ENCODE results near the gene HOXD9. TPM values are rescaled to one million over a fixed set of nuclear protein-coding genes. Genes with fewer than 3 reads are reported as not detected.
A peak's percentile ranks its signal among the peaks of the same experiment; 100 is the strongest.

The HOXD9 gene
- total RNA-seq, 2 experiments from 2014 or later = not detected

DNA sequence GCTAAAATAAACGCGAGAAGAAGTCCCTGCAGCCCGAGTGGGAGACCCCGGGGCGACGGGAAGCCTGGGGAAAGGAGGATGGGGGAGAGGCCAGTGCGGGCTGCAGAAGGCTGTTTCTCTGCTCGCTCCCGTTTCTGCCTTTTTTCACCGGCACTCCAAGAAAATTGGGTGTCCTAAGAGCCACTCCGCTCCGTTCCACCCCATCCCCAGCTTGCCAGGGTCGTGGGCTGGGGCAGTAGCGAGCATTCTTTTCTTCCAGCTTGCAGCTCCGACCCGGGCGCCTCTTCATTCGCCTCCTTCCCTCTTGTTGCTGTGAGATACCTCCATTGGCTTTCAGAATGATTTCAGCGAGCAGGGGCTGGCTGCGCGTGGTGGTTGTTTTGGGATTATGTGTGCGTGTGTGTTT, 35.7 kb downstream of the HOXD9 start:
- Histone ChIP-seq H3K27ac (ENCODE audit: low read depth in 1 of 2, low read length in 2 of 2) (no peak overlapping the region), H3K4me3 (ENCODE audit: low read length) (no peak overlapping the region), H3K27me3 (ENCODE audit: control insufficient read depth in 1 of 2, insufficient read depth in 2 of 2, low read length in 2 of 2) (peaks cover 74 to 99% of the 10 kb centered on the region in 2 experiments), H3K4me1 (ENCODE audit: insufficient read depth, low read length) (peaks cover 22% of the 10 kb centered on the region), H3K9me3 (ENCODE audit: control insufficient read depth in 1 of 2, insufficient read depth in 1 of 2, low read length in 2 of 2) (peaks cover 0 to 62% of the 10 kb centered on the region in 2 experiments), H3K36me3 (ENCODE audit: insufficient read depth, low read length) (no peaks in the 10 kb centered on the region)
- peaks cover 93% of the 10 kb centered on the region for H3K27me3 Mint-ChIP-seq
- H3K4me3 Mint-ChIP-seq = peak overlapping the region; percentile 63
- intact Hi-C loops (cut with DNase I, micrococcal nuclease) = no loop called here
- POLR2A ChIA-PET = no interaction called here
- no peaks in the 10 kb centered on the region for H3K36me3 Mint-ChIP-seq (ENCODE audit: low read depth)
- DNase-seq = no peak
- H3K4me1 Mint-ChIP-seq (ENCODE audit: low read depth) = peaks cover 21% of the 10 kb centered on the region
- ATAC-seq (ENCODE audit: poor library complexity) = no peak
- H3K27ac Mint-ChIP-seq = no peak overlapping the region
- TF ChIP-seq, protein P1, sequence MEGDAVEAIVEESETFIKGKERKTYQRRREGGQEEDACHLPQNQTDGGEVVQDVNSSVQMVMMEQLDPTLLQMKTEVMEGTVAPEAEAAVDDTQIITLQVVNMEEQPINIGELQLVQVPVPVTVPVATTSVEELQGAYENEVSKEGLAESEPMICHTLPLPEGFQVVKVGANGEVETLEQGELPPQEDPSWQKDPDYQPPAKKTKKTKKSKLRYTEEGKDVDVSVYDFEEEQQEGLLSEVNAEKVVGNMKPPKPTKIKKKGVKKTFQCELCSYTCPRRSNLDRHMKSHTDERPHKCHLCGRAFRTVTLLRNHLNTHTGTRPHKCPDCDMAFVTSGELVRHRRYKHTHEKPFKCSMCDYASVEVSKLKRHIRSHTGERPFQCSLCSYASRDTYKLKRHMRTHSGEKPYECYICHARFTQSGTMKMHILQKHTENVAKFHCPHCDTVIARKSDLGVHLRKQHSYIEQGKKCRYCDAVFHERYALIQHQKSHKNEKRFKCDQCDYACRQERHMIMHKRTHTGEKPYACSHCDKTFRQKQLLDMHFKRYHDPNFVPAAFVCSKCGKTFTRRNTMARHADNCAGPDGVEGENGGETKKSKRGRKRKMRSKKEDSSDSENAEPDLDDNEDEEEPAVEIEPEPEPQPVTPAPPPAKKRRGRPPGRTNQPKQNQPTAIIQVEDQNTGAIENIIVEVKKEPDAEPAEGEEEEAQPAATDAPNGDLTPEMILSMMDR (IDR thresholded peaks at IDR 0.05) = no peak
- H3K9me3 Mint-ChIP-seq = no peaks in the 10 kb centered on the region
- CTCF ChIA-PET = no interaction called here

GRCh38 chr2:176158855-176159662, 36.5 kb downstream of the HOXD9 start:
- H3K27ac ChIP-seq (ENCODE audit: low read depth in 1 of 2, low read length in 2 of 2) = no peak overlapping the region
- no peaks in the 10 kb centered on the region for H3K9me3 Mint-ChIP-seq
- ATAC-seq (ENCODE audit: poor library complexity) (no peak), DNase-seq (no peak)
- TF ChIP-seq, protein P1 (IDR thresholded peaks at IDR 0.05) = no peak
- peaks cover 0 to 69% of the 10 kb centered on the region in 2 experiments for H3K9me3 ChIP-seq (ENCODE audit: control insufficient read depth in 1 of 2, insufficient read depth in 1 of 2, low read length in 2 of 2)
- intact Hi-C loops (cut with DNase I, micrococcal nuclease) = no loop called here
- H3K4me1 ChIP-seq (ENCODE audit: insufficient read depth, low read length) = peaks cover 22% of the 10 kb centered on the region
- H3K27me3 Mint-ChIP-seq = peaks cover 93% of the 10 kb centered on the region
- ChIA-PET CTCF (no interaction called here), POLR2A (no interaction called here)
- H3K36me3 ChIP-seq (ENCODE audit: insufficient read depth, low read length) = no peaks in the 10 kb centered on the region
- H3K27me3 ChIP-seq (ENCODE audit: control insufficient read depth in 1 of 2, insufficient read depth in 2 of 2, low read length in 2 of 2) = peaks cover 76 to 99% of the 10 kb centered on the region in 2 experiments
- peaks cover 30% of the 10 kb centered on the region for H3K4me1 Mint-ChIP-seq (ENCODE audit: low read depth)
- peaks cover 4% of the 10 kb centered on the region for H3K36me3 Mint-ChIP-seq (ENCODE audit: low read depth)
- H3K27ac Mint-ChIP-seq = no peak overlapping the region
- no peak overlapping the region for H3K4me3 Mint-ChIP-seq
- H3K4me3 ChIP-seq (ENCODE audit: low read length) = no peak overlapping the region

GRCh38 chr2:176159663-176160250, 37.2 kb downstream of the HOXD9 start:
- ChIA-PET CTCF (no interaction called here), POLR2A (no interaction called here)
- Mint-ChIP-seq H3K27me3 (peaks cover 93% of the 10 kb centered on the region), H3K27ac (no peak overlapping the region), H3K4me3 (peak overlapping the region; percentile 4), H3K9me3 (no peaks in the 10 kb centered on the region), H3K36me3 (ENCODE audit: low read depth) (peaks cover 5% of the 10 kb centered on the region), H3K4me1 (ENCODE audit: low read depth) (peaks cover 32% of the 10 kb centered on the region)
- ATAC-seq (ENCODE audit: poor library complexity) = no peak
- intact Hi-C loops (cut with DNase I, micrococcal nuclease) = no loop called here
- no peaks in the 10 kb centered on the region for H3K36me3 ChIP-seq (ENCODE audit: insufficient read depth, low read length)
- peaks cover 0 to 73% of the 10 kb centered on the region in 2 experiments for H3K9me3 ChIP-seq (ENCODE audit: control insufficient read depth in 1 of 2, insufficient read depth in 1 of 2, low read length in 2 of 2)
- peaks cover 27% of the 10 kb centered on the region for H3K4me1 ChIP-seq (ENCODE audit: insufficient read depth, low read length)
- no peak for DNase-seq
- TF ChIP-seq, protein P1 (IDR thresholded peaks at IDR 0.05) = no peak
- H3K4me3 ChIP-seq (ENCODE audit: low read length) = no peak overlapping the region
- peaks cover 80 to 99% of the 10 kb centered on the region in 2 experiments for H3K27me3 ChIP-seq (ENCODE audit: control insufficient read depth in 1 of 2, insufficient read depth in 2 of 2, low read length in 2 of 2)
- no peak overlapping the region for H3K27ac ChIP-seq (ENCODE audit: low read depth in 1 of 2, low read length in 2 of 2)

All from CD4-positive, alpha-beta T cell (primary cell).